Measurements from ENCODE around the gene HNRNPAB.

Gene HNRNPAB

DNA sequence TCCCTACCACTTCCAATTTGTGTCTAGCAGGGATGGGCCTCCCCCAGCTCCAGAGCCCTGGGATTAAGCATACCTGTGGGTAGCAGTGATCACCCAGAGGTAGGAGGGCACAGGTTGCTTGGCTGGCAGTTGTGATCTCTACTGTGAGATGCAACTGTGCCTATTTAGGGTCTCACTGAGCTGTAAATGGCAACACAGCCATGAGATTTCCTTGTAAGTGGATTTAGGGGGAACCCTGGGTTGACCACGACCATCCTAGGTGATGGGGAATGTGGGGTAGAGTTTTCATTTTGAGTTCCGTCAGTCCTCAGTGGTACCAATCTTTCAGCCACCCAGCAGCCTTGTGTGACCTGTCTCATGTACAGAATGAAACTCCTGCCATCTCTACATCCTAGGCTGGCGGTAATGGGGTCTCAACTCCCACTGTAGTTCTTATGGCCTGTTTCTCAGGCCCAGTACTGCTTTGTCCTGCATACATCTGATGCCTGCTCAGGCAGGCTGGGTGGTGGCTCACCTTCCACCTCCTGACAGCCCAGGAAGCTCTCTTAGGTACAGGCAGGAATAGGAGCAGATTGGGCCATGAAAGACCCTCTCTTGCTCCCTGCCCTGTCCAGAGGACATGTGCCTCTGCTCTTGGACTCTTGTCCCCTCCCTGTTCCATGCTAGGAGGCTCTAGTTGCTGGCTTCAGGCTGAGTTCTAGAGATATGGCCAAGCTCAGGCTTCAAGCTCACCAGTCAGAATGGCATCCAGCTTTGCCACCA lies 8.1 kb downstream of the HNRNPAB start:
- Mint-ChIP-seq H3K4me1 (ENCODE audit: low read depth) (peaks cover 19% of the 10 kb centered on the region), H3K36me3 (ENCODE audit: low read depth) (peaks cover 76% of the 10 kb centered on the region)

DNA sequence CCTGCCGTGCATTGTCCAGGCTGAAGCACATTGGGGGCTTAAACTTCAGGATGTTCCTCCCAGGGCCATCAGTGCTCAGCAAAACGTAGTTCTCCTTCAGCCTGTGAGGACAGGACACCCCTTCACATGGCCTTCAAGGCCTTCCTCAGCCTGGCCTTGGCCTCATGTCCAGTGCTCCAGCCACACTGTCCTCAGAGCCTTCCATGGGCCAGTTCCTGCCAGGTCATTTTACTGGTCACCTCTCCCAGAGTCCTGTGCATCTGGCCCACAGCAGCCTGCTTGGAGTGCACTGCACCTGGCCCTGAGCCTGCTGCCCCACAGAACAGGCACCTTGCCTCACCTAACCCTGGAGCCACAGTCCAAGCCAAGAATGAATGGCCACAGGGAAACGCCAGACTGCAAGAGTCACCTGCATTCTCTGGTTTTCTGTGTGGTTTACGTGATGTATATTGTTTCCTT lies 8.7 kb downstream of the HNRNPAB start:
- H3K27ac Mint-ChIP-seq: no peak overlapping the region
- no peak overlapping the region for H3K4me3 Mint-ChIP-seq
- H3K4me1 Mint-ChIP-seq (ENCODE audit: low read depth): peaks cover 14% of the 10 kb centered on the region
- H3K9me3 Mint-ChIP-seq: no peaks in the 10 kb centered on the region
- no peak for DNase-seq (ENCODE audit: low spot score)
- peaks cover 70% of the 10 kb centered on the region for H3K36me3 Mint-ChIP-seq (ENCODE audit: low read depth)
- H3K27me3 Mint-ChIP-seq (ENCODE audit: low read depth): no peaks in the 10 kb centered on the region

More for the DNA sequence above, 8.1 kb downstream of the HNRNPAB start:
- H3K9me3 Mint-ChIP-seq: no peaks in the 10 kb centered on the region
- no peak for DNase-seq (ENCODE audit: low spot score)
- H3K27me3 Mint-ChIP-seq (ENCODE audit: low read depth): no peaks in the 10 kb centered on the region
- H3K27ac Mint-ChIP-seq: no peak overlapping the region
- H3K4me3 Mint-ChIP-seq: no peak overlapping the region

DNA sequence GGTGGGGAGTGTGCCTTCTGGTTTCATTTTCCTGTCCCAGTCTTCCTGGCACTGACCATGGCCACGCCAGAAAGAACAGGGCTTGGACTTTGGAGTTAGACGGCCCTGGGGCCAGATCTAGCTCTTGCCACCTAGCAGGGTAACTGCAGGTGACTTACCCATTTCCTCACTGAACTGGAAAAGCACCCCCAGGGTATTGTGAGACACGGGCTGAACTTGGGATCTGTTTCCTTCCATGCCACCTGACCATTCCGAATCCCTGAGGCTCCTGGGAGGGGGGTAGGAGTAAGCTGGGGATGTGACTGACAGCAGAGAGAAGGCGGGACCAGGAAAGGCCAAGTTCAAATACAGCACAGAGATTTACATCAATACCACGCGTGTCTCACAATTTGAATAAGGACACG lies 9.4 kb downstream of the HNRNPAB start:
- Mint-ChIP-seq H3K4me3 (no peak overlapping the region), H3K27me3 (ENCODE audit: low read depth) (no peaks in the 10 kb centered on the region), H3K36me3 (ENCODE audit: low read depth) (peaks cover 70% of the 10 kb centered on the region), H3K9me3 (no peaks in the 10 kb centered on the region), H3K4me1 (ENCODE audit: low read depth) (peaks cover 12% of the 10 kb centered on the region), H3K27ac (peak overlapping the region; percentile 27)
- no peak for DNase-seq (ENCODE audit: low spot score)

DNA sequence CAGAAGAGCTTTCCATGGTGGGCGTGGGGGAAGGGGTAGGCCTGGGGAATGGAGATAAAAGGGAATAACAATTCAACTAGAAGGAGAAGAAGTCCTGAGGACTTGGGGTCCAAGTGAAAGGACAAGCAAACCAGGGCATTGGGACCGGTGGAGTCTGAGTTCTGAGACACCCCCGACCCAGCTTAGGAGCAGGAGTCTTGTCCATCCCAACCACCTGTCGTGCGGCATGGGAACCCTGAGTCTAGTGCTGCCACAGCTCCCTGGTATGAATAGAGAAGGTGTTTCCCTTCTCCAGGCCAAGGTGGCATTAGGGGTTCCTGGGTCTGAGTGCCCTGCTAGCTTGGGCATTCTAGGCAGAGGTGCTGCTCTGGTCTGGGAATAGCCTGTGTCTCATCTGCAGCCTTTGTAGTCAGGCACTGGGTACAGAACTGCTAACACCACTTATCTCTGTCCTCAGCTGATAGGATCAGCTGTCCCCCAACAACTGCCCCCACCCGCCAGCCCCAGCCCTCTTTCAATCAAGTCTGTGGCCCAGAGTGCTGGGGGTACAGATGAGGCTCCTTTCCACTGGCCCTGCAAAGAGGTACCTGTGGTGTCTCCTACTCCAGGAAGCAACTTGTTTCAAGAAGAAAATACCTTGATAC lies 9.9 kb downstream of the HNRNPAB start:
- no peaks in the 10 kb centered on the region for H3K9me3 Mint-ChIP-seq
- no peaks in the 10 kb centered on the region for H3K27me3 Mint-ChIP-seq (ENCODE audit: low read depth)
- peaks cover 10% of the 10 kb centered on the region for H3K4me1 Mint-ChIP-seq (ENCODE audit: low read depth)
- DNase-seq (ENCODE audit: low spot score): no peak
- no peak overlapping the region for H3K4me3 Mint-ChIP-seq
- peaks cover 69% of the 10 kb centered on the region for H3K36me3 Mint-ChIP-seq (ENCODE audit: low read depth)
- no peak overlapping the region for H3K27ac Mint-ChIP-seq

DNA sequence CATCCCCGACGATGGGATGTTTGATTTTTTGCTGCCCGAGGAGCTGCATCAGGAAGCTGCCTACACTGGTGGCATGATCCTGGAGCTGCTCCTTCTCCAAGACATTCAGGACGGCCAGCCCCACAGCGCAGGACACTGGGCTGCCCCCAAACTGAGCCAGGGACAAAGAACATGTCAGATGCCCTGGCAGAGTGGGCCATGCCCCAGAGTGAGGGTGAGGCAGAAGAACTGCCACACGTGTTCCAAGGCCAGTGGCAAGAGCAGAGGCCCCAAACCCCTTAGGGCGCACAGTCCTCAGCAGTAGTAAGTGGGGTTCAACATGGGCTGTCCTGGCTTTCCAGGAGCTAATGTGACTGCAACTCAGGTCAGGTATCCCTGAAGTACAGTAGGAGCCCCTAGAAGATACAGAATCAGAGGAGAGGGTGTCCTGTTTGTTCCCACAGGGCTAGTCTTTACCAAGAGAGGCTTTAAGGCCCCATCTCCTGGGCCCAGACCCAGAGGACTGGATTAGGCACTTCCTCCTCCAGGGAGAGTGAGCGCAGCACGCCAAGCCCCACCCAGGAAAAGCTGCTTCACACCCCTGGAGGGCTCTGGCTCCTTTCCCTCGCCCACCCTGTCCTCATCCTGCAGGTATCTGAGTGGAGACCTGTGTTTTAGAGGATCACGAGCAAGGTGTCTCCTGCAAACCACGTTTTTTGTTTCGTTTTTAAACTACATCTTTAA lies 11.1 kb downstream of the HNRNPAB start:
- Mint-ChIP-seq H3K4me3 (no peak overlapping the region), H3K36me3 (ENCODE audit: low read depth) (peaks cover 61% of the 10 kb centered on the region), H3K4me1 (ENCODE audit: low read depth) (peaks cover 7% of the 10 kb centered on the region), H3K27ac (no peak overlapping the region), H3K27me3 (ENCODE audit: low read depth) (no peaks in the 10 kb centered on the region), H3K9me3 (no peaks in the 10 kb centered on the region)
- no peak for DNase-seq (ENCODE audit: low spot score)

DNA sequence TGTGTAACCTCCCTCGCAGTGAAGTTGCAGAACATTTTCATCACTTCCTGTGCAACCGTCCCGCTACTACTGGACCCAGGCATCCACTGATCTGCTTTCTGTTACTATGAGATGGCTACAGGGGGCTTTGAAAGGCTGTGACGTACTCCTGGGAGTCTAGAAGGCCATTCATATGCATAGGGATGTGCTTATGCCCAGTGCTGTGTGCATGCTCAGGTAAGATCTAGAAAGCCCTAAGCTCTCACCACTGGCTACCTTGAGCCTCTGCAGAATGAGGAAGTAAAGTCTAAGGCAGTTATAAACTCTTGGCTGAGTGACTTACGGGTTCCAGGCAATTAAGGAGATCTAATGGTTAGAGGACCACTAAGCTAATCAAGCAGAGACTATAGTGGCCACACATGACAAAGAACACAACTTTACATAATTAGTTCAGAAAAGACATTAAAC lies 11.8 kb downstream of the HNRNPAB start:
- Mint-ChIP-seq H3K36me3 (ENCODE audit: low read depth) (peaks cover 63% of the 10 kb centered on the region), H3K4me1 (ENCODE audit: low read depth) (peaks cover 8% of the 10 kb centered on the region)

DNA sequence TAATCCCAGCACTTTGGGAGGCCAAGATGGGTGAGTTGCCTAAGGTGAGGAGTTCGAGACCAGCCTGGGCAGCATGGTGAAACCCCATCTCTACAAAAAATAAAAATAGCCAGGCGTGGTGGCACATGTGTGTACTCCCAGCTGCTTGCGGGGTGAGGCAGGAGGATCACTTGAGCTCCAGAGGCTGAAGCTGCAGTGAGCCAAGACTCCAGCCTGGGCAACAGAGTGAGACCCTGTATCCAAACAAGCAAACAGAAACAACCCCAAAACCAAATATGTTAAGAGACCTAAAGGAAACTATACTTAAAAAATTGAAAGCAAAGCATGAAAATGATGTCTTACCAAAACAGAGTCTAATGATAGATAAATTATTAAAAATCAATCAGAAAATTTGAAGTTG lies 12.4 kb downstream of the HNRNPAB start:
- Mint-ChIP-seq H3K36me3 (ENCODE audit: low read depth) (peaks cover 63% of the 10 kb centered on the region), H3K9me3 (no peaks in the 10 kb centered on the region), H3K27me3 (ENCODE audit: low read depth) (no peaks in the 10 kb centered on the region), H3K4me1 (ENCODE audit: low read depth) (peaks cover 14% of the 10 kb centered on the region), H3K27ac (no peak overlapping the region), H3K4me3 (no peak overlapping the region)
- DNase-seq (ENCODE audit: low spot score): no peak

More for the DNA sequence above, 11.8 kb downstream of the HNRNPAB start:
- H3K4me3 Mint-ChIP-seq: no peak overlapping the region
- H3K27me3 Mint-ChIP-seq (ENCODE audit: low read depth): no peaks in the 10 kb centered on the region
- peak overlapping the region; percentile 60 for H3K27ac Mint-ChIP-seq
- DNase-seq (ENCODE audit: low spot score): no peak
- no peaks in the 10 kb centered on the region for H3K9me3 Mint-ChIP-seq

DNA sequence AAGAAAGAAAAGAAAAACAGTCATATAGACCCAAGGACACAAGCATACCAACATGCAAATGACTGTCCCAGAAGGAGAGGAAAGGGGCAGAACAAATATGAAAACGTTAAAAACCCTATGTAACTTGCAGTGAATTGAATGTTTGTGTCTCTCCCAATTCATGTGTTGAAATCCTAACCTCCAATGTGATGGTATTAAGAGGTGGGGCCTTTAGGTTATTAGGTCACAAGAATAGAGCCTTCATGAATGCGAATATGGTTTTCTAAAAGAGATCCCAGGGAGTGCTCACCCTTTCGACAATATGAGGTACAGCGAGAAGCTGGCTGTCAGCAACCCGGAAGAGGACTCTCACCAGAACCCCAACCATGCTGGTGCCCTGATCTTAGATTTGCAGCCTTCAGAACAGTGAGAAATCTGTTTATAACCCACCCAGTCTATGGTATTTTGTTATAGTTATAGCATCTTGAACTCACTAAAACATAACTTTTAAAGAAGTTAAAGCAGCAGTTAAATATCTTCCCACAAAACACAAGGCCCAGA lies 14.0 kb downstream of the HNRNPAB start:
- no peak for DNase-seq (ENCODE audit: low spot score)

DNA sequence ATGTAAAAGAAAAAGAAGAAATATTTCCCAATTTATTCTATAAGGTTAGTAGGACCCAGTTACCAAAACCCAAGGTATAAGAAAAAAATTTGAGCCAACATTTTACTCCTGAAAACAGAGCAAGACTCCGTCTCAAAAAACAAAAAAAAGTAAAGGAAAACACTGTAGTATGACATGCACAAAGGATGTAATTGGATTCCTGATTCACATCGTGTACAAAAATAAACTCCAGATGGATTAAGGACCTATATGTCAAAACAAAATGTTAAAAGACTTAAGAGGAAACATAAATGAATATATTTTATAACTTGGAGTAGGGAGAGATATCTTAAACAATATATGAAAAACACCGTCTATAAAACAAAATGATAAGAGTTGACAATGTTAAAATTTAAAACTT lies 14.5 kb downstream of the HNRNPAB start:
- no peak for DNase-seq (ENCODE audit: low spot score)
- peaks cover 51% of the 10 kb centered on the region for H3K36me3 Mint-ChIP-seq (ENCODE audit: low read depth)
- peaks cover 14% of the 10 kb centered on the region for H3K4me1 Mint-ChIP-seq (ENCODE audit: low read depth)
- H3K4me3 Mint-ChIP-seq: no peak overlapping the region
- H3K27me3 Mint-ChIP-seq (ENCODE audit: low read depth): no peaks in the 10 kb centered on the region
- no peaks in the 10 kb centered on the region for H3K9me3 Mint-ChIP-seq
- no peak overlapping the region for H3K27ac Mint-ChIP-seq

More for the DNA sequence above, 14.0 kb downstream of the HNRNPAB start:
- peaks cover 14% of the 10 kb centered on the region for H3K4me1 Mint-ChIP-seq (ENCODE audit: low read depth)
- no peak overlapping the region for H3K4me3 Mint-ChIP-seq
- H3K27ac Mint-ChIP-seq: no peak overlapping the region
- H3K27me3 Mint-ChIP-seq (ENCODE audit: low read depth): no peaks in the 10 kb centered on the region
- no peaks in the 10 kb centered on the region for H3K9me3 Mint-ChIP-seq
- peaks cover 56% of the 10 kb centered on the region for H3K36me3 Mint-ChIP-seq (ENCODE audit: low read depth)

DNA sequence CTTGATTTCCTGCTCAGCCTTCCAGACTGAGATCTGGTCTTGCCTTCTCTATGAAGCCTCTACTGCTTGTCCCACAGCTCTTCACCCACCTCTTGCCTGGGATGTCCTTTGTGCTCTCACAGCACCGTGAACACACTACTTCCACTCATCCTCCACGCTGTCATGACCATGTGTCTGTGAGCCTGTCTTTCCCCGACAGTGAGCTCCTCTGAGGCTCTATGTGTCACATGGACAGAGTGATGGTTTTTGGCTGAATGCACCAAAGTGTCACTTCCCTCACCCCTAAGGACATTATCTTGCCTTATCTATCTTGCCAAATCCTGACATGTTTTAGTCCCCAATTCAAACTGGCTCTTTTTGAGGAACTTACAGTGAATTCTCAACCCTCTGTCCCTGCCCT lies 16.9 kb downstream of the HNRNPAB start:
- Mint-ChIP-seq H3K27me3 (ENCODE audit: low read depth) (no peaks in the 10 kb centered on the region), H3K4me1 (ENCODE audit: low read depth) (peaks cover 7% of the 10 kb centered on the region), H3K4me3 (no peak overlapping the region), H3K27ac (peak overlapping the region; percentile 8), H3K9me3 (no peaks in the 10 kb centered on the region), H3K36me3 (ENCODE audit: low read depth) (peaks cover 44% of the 10 kb centered on the region)
- DNase-seq (ENCODE audit: low spot score): no peak

DNA sequence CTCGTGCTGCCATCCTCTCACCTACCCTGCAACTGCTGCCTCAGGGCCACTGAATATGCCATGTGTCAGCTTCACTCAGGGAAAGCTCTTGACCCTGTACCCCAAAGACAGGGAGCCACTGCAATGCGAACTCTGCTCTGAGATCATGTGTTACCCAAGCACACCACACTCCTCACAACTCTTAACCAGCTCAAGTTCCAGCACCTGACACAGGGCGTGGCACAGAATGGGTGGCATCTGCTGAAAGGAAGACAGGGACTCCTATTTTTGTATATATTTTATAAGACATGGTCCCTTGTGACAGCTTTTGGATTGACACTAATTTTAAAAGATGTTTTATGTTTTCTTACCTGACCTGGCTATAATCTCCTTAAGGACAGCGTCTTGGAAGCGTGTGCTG lies 17.5 kb downstream of the HNRNPAB start:
- peaks cover 6% of the 10 kb centered on the region for H3K4me1 Mint-ChIP-seq (ENCODE audit: low read depth)
- H3K27me3 Mint-ChIP-seq (ENCODE audit: low read depth): no peaks in the 10 kb centered on the region
- no peak for DNase-seq (ENCODE audit: low spot score)
- no peaks in the 10 kb centered on the region for H3K9me3 Mint-ChIP-seq
- peaks cover 43% of the 10 kb centered on the region for H3K36me3 Mint-ChIP-seq (ENCODE audit: low read depth)
- H3K27ac Mint-ChIP-seq: peak overlapping the region; percentile 8
- H3K4me3 Mint-ChIP-seq: no peak overlapping the region

DNA sequence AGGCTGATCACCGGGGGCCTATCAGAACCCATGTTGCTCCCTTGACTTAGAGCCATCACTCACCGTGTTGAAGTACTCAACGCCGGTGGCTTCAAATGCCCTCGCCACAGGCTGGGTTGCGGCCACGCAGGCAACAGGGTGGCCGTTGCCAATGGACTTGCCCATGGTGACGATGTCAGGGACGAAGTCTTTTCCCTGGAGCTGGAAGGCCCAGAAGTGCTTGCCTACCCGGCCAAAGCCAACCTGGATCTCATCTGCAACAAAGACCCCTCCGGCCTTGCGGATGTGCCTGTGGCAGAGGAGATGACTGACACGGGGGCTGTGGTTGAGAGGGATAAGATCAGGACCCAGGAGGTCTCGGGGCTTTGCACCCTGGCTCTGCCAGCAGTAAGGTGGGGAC lies 18.0 kb downstream of the HNRNPAB start:
- H3K27ac Mint-ChIP-seq: no peak overlapping the region
- H3K36me3 Mint-ChIP-seq (ENCODE audit: low read depth): peaks cover 47% of the 10 kb centered on the region
- DNase-seq (ENCODE audit: low spot score): no peak

DNA sequence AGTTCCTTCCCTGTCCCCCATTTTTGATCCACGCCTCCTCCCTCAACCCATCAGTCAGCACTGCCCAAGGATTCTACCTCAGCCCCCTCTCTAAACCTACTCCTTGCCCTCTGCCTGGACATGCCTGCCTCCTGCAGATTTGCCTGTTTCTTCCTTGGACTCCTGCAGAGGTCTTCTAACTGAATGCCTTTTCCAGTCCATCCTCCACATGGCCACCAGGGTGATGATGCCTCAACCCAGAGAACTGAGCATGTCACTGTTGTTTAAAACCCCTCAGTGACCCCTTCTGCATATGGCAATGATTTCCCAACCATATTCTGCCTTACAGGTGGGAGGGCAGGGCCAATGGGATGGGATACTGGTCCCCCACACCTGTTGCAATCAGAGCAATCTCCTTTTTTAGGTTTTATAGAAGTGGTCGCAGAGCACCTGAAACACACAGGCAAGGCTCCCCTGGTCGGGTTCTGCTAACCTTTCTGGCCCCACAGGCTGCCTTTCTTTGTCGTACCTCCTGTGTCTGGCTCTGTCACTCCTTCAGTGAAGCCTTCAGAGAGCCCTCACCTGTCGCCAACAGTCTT lies 19.0 kb downstream of the HNRNPAB start:
- Mint-ChIP-seq H3K4me3 (no peak overlapping the region), H3K36me3 (ENCODE audit: low read depth) (peaks cover 55% of the 10 kb centered on the region), H3K27me3 (ENCODE audit: low read depth) (no peaks in the 10 kb centered on the region), H3K9me3 (no peaks in the 10 kb centered on the region), H3K27ac (no peak overlapping the region), H3K4me1 (ENCODE audit: low read depth) (peaks cover 17% of the 10 kb centered on the region)
- no peak for DNase-seq (ENCODE audit: low spot score)

More for the DNA sequence above, 18.0 kb downstream of the HNRNPAB start:
- Mint-ChIP-seq H3K9me3 (no peaks in the 10 kb centered on the region), H3K27me3 (ENCODE audit: low read depth) (no peaks in the 10 kb centered on the region), H3K4me3 (no peak overlapping the region), H3K4me1 (ENCODE audit: low read depth) (peaks cover 8% of the 10 kb centered on the region)

Measured in T-helper 2 cell treated with Interferon-gamma antibody and Interleukin-4, amounts not matched to agents 5 μg/mL and 100 μg/mL, for 36 hours (primary cell).